Right lobe of liver (tissue), 6 donors: ENCODE results near the gene ACTL8. TPM values are rescaled to one million over a fixed set of nuclear protein-coding genes. Genes with fewer than 3 reads are reported as not detected.

Source experiments
- ATAC-seq, 4 donors: fragments of 200-7000 bp; cut with Tn5 transposase; one replicate each; pipeline ENCODE4 v1.9.1; 2020; ENCODE audit warnings: mild to moderate bottlenecking in 4 of 4, moderate library complexity in 4 of 4
- DNase-seq, 3 donors: peaks; one replicate each; pipeline ENCODE4 v3.0.0-alpha.2; 2020
- H3K27ac ChIP-seq, 3 donors: fragments of 200-600 bp; one replicate each; pipeline ENCODE4 v1.8.0; 2022
- H3K27me3 ChIP-seq, 2 donors: fragments of 200-600 bp; one replicate each; pipeline ENCODE4 v1.8.0; 2022
- H3K36me3 ChIP-seq, 4 donors: fragments of 200-600 bp; sonication (generic) in 1 of 4; one replicate each; pipeline versions ENCODE4 v1.5.1 to v1.8.0; 2017 to 2022; ENCODE audit warnings: control low read depth in 1 of 4
- H3K4me1 ChIP-seq, 4 donors: fragments of 200-600 bp; sonication (generic) in 1 of 4; one replicate each; pipeline versions ENCODE4 v1.5.1 to v1.8.0; 2017 to 2022; ENCODE audit warnings: control low read depth in 1 of 4
- H3K4me3 ChIP-seq, 3 donors: fragments of 200-600 bp; one replicate each; pipeline ENCODE4 v1.8.0; 2022
- H3K9me3 ChIP-seq, 4 donors: fragments of 200-600 bp; sonication (generic) in 1 of 4; one replicate each; pipeline versions ENCODE4 v1.5.1 to v1.8.0; 2017 to 2022; ENCODE audit warnings: control low read depth in 1 of 4
- CTCF ChIP-seq, 4 donors: fragments of 200-600 bp in 3 of 4; fragments of 450-650 bp in 1 of 4; IDR thresholded peaks; one replicate each; pipeline versions ENCODE4 v1.5.1 to v1.8.0; 2016 to 2022; ENCODE audit warnings: antibody characterized with exemption in 4 of 4, mild to moderate bottlenecking in 2 of 4
- POLR2A ChIP-seq: fragments of 450-650 bp; IDR thresholded peaks from one replicate; pipeline ENCODE4 v1.6.1; 2017; ENCODE audit warnings: antibody characterized with exemption, mild to moderate bottlenecking
- WGBS: methylation state at CpG from one replicate; pipeline ENCODE4 v1.1.6; 2018; ENCODE audit warnings: low coverage, low lambda C conversion rate; ENCODE audit not compliant: insufficient coverage; ENCODE audit errors: missing lambda C conversion rate; 5-methylcytosine and 5-hydroxymethylcytosine counted together
- intact Hi-C, 2 donors: fragments of 100-400 bp; cut with DNase I; formaldehyde crosslinking; loops; one replicate each; pipeline versions ENCODE4 v1.11.2 to v1.14.1; 2022
- total RNA-seq, 6 experiments: library from RNA; depleted of rRNA in 2 of 6; stranded (reverse); fragments of >200 nt in 2 of 6; fragmentation: NEBNext Ultra II Directional in 3 of 6; extraction: Animal tissue kit (Norgen Biotek cat#: 25700) in 3 of 6; gene quantifications; one replicate each; pipeline versions ENCODE4 v1.1.0 to v1.2.4, GENCODE V29; 2016 to 2023
- donor health status: DM: no; HTN: yes; CAD: no.
- donor health status: DM: no; HTN: no; CAD: no.
- donor health status: DM: no; HTN: no; CAD: no.
- donor health status: DM: no; HTN: yes; CAD: no.
- donor health status: DM: no; HTN: yes; CAD: no.

Gene ACTL8
- total RNA-seq, 6 experiments from 2014 or later = not detected

- Histone ChIP-seq H3K27me3 (no peaks in the 10 kb centered on the region), H3K4me3 (no peak overlapping the region), H3K4me1 (no peaks in the 10 kb centered on the region), H3K9me3 (peaks cover 0 to 2% (median 0%) of the 10 kb centered on the region in 4 donors), H3K27ac (no peak overlapping the region), H3K36me3 (no peaks in the 10 kb centered on the region)
- TF ChIP-seq POLR2A = no peak
- TF ChIP-seq CTCF (IDR thresholded peaks at IDR 0.05) = no peak
- DNase-seq (no peak), ATAC-seq (no peak)
- WGBS = no CpG with 5 or more reads among the region's 11 CpGs
- intact Hi-C loops = no loop called here
These were observed 7.2 kb downstream of the ACTL8 start for GRCh38 chr1:17762313-17762712.

- no peak for ATAC-seq
These were observed 8.3 kb downstream of the ACTL8 start for GRCh38 chr1:17763417-17763816.

GRCh38 chr1:17763995-17764394, 8.9 kb downstream of the ACTL8 start:
- TF ChIP-seq CTCF (IDR thresholded peaks at IDR 0.05) (no peak), POLR2A (no peak)
- no peaks in the 10 kb centered on the region for H3K36me3 ChIP-seq
- H3K9me3 ChIP-seq = peaks cover 0 to 2% (median 0%) of the 10 kb centered on the region in 4 donors
- H3K4me3 ChIP-seq = no peak overlapping the region
- no peaks in the 10 kb centered on the region for H3K27me3 ChIP-seq
- no peak overlapping the region for H3K27ac ChIP-seq
- ATAC-seq (no peak), DNase-seq (no peak)
- no CpG with 5 or more reads among the region's 5 CpGs for WGBS
- intact Hi-C loops = no loop called here
- H3K4me1 ChIP-seq = no peaks in the 10 kb centered on the region

More at GRCh38 chr1:17763417-17763816, 8.3 kb downstream of the ACTL8 start:
- Histone ChIP-seq H3K27me3 (no peaks in the 10 kb centered on the region), H3K4me1 (no peaks in the 10 kb centered on the region), H3K36me3 (no peaks in the 10 kb centered on the region), H3K9me3 (peaks cover 0 to 2% (median 0%) of the 10 kb centered on the region in 4 donors), H3K27ac (no peak overlapping the region), H3K4me3 (no peak overlapping the region)
- 25% methylated on average over 6 of the region's 8 CpGs for WGBS
- no peak for DNase-seq
- intact Hi-C loops = no loop called here
- no peak for TF ChIP-seq CTCF (IDR thresholded peaks at IDR 0.05)
- no peak for TF ChIP-seq POLR2A

- Histone ChIP-seq H3K27ac (no peak overlapping the region), H3K9me3 (peaks cover 0 to under 1% (median 0%) of the 10 kb centered on the region in 4 donors), H3K4me1 (no peaks in the 10 kb centered on the region), H3K36me3 (no peaks in the 10 kb centered on the region), H3K4me3 (no peak overlapping the region), H3K27me3 (no peaks in the 10 kb centered on the region)
- ATAC-seq (no peak), DNase-seq (no peak)
- intact Hi-C loops = no loop called here
- 83% methylated on average over 7 of the region's 10 CpGs for whole genome bisulfite sequencing
- TF ChIP-seq CTCF (IDR thresholded peaks at IDR 0.05) (no peak), POLR2A (no peak)
These were observed 9.5 kb downstream of the ACTL8 start for GRCh38 chr1:17764591-17764990.
